ENCODE results near the gene TES. TPM values are rescaled to one million over a fixed set of nuclear protein-coding genes. Genes with fewer than 3 reads are reported as not detected.
A peak's percentile ranks its signal among the peaks of the same experiment; 100 is the strongest.

Gene TES
- total RNA-seq, 4 donors from 2014 or later: 245 to 501 (median 290) TPM

DNA sequence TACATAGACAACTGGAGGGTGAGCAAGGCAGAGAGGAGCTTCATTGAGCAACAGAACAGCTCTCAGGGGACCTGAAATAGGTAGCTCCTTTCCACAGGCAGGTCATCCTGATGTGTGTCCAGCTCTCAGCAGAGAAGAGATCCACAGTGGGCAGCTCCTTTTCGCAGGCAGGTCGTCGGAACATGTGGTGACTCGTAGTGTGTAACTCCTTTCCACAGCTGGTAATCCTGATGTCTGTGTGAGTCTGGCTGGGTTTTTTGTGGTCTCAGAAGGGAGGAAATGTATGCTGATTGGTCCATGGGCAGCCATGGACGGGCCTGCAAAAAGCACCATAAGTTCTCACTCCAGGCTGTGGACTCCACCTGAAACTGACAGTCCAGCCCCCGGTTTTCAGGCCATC is 24.4 kb upstream of the TES start:
- no peak for ATAC-seq
- no peak for TF ChIP-seq POLR2A (IDR thresholded peaks at IDR 0.05)
- no peak for TF ChIP-seq POLR2AphosphoS5 (IDR thresholded peaks at IDR 0.05)
- no peak for TF ChIP-seq EP300 (IDR thresholded peaks at IDR 0.05)
- TF ChIP-seq, protein P1, sequence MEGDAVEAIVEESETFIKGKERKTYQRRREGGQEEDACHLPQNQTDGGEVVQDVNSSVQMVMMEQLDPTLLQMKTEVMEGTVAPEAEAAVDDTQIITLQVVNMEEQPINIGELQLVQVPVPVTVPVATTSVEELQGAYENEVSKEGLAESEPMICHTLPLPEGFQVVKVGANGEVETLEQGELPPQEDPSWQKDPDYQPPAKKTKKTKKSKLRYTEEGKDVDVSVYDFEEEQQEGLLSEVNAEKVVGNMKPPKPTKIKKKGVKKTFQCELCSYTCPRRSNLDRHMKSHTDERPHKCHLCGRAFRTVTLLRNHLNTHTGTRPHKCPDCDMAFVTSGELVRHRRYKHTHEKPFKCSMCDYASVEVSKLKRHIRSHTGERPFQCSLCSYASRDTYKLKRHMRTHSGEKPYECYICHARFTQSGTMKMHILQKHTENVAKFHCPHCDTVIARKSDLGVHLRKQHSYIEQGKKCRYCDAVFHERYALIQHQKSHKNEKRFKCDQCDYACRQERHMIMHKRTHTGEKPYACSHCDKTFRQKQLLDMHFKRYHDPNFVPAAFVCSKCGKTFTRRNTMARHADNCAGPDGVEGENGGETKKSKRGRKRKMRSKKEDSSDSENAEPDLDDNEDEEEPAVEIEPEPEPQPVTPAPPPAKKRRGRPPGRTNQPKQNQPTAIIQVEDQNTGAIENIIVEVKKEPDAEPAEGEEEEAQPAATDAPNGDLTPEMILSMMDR (IDR thresholded peaks at IDR 0.05): no peak
- H3K36me3 ChIP-seq: no peaks in the 10 kb centered on the region
- peaks cover 0 to 12% (median 0%) of the 10 kb centered on the region in 3 donors for H3K9me3 ChIP-seq
- H3K27me3 ChIP-seq: no peaks in the 10 kb centered on the region
- no peak overlapping the region for H3K4me3 ChIP-seq
- no peaks in the 10 kb centered on the region for H3K4me1 ChIP-seq
- 95 to 100% methylated on average over 4 to 5 of the region's 6 CpGs for WGBS, 2 donors (ENCODE audit: low coverage in 1 of 2)
- H3K27ac ChIP-seq: no peak overlapping the region

DNA sequence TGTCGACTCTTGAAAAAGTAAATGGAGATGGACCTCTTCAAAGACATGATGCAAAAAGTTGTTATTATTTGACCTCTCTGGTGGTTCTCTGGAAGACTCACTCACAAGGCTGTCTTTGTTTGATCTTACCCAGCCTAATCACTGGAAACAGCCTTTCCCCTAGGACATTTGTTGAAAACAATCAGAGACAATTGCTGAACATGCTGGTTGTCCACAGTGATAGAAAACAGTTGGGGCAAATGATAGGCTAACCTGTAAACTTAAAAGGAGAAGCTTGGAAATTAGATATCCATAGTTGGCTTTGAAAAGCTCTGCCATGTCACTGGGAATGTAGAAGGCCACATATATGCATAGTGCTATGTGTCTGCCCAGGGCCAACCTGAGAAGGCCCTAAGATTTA is 22.9 kb upstream of the TES start:
- no peaks in the 10 kb centered on the region for H3K36me3 ChIP-seq
- H3K27ac ChIP-seq: no peak overlapping the region
- TF ChIP-seq POLR2AphosphoS5 (IDR thresholded peaks at IDR 0.05) (no peak), POLR2A (IDR thresholded peaks at IDR 0.05) (no peak), EP300 (IDR thresholded peaks at IDR 0.05) (no peak)
- TF ChIP-seq, protein P1 (IDR thresholded peaks at IDR 0.05): no peak
- peaks cover 0 to 12% (median 0%) of the 10 kb centered on the region in 3 donors for H3K9me3 ChIP-seq
- no peaks in the 10 kb centered on the region for H3K4me1 ChIP-seq
- no peaks in the 10 kb centered on the region for H3K27me3 ChIP-seq
- WGBS, 2 donors (ENCODE audit: low coverage in 1 of 2): 63 to 100% methylated on average over 1 of the region's 1 CpG
- H3K4me3 ChIP-seq: no peak overlapping the region
- no peak for ATAC-seq

DNA sequence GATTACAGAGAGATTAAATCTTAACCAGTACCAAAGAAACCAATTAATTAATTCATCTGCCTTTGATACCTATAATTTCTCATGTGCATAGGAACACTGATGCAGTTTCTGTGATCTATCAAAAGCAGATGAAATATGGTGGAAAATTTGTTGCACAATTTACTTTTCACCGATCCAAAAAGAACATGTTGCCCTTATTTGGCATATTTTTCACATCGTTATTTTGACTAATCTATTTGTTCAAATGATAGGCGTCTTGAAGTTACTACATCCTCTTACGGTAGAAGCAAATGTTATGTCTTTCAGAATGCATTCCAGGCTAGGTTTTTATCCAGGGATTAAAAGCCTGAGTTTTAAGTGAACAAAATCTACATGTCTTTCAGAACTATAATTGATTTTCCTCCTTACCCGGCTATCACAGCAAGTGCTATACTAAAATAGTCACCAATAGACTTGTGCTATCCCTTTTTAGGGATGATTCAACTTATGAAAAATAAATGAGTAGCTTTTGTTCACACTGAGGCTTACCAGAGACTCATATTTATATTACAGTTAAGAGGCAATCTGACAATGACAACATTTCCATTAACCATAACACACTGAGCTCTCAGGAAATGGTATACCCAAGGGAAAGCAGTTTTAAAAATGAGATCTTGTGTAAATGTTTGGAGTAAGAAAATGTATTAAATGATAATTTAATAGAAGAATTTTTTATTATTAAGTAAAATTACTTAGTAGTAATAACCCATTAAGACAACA is 16.8 kb upstream of the TES start:
- TF ChIP-seq EP300 (IDR thresholded peaks at IDR 0.05) (no peak), POLR2A (IDR thresholded peaks at IDR 0.05) (no peak), POLR2AphosphoS5 (IDR thresholded peaks at IDR 0.05) (peak; percentile 58)
- TF ChIP-seq, protein P1 (IDR thresholded peaks at IDR 0.05): no peak
- Histone ChIP-seq H3K36me3 (no peaks in the 10 kb centered on the region), H3K4me3 (no peak overlapping the region), H3K27me3 (no peaks in the 10 kb centered on the region), H3K9me3 (no peaks in the 10 kb centered on the region), H3K27ac (peak overlapping the region in 3 of 4 donors; percentile 35 to 61 (median 37)), H3K4me1 (peaks cover 0 to 16% (median 0%) of the 10 kb centered on the region in 3 donors)
- no peak for ATAC-seq
- whole genome bisulfite sequencing, 2 donors (ENCODE audit: low coverage in 1 of 2): 33 to 38% methylated on average over 5 of the region's 5 CpGs

DNA sequence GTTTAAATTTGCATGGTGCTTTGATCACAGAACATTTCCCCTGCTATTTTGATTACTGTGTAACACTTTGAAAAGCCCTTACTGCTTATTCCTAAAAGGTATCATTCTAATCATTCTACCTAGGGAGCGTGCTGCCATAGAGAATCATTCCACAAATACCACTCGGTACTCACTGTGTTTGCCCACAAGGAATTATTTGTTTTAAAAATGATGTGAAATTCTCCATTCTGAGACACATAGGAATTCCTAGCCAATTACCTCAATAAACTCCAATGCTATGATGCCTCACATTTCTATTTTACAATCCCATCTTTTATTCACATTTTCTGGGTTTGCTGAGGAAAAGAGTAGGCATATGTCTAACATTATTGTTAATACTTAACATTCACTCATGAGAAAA is 16.2 kb upstream of the TES start:
- no peak for ATAC-seq
- TF ChIP-seq, protein P1 (IDR thresholded peaks at IDR 0.05): no peak
- TF ChIP-seq POLR2A (IDR thresholded peaks at IDR 0.05): no peak
- no peak for TF ChIP-seq POLR2AphosphoS5 (IDR thresholded peaks at IDR 0.05)
- no peak for TF ChIP-seq EP300 (IDR thresholded peaks at IDR 0.05)
- peaks cover 0 to 16% (median 0%) of the 10 kb centered on the region in 3 donors for H3K4me1 ChIP-seq
- H3K36me3 ChIP-seq: no peaks in the 10 kb centered on the region
- 31 to 52% methylated on average over 2 of the region's 2 CpGs for WGBS, 2 donors (ENCODE audit: low coverage in 1 of 2)
- H3K4me3 ChIP-seq: no peak overlapping the region
- H3K27me3 ChIP-seq: no peaks in the 10 kb centered on the region
- H3K9me3 ChIP-seq: no peaks in the 10 kb centered on the region
- H3K27ac ChIP-seq: peak overlapping the region in 2 of 4 donors; percentile 35 to 37

DNA sequence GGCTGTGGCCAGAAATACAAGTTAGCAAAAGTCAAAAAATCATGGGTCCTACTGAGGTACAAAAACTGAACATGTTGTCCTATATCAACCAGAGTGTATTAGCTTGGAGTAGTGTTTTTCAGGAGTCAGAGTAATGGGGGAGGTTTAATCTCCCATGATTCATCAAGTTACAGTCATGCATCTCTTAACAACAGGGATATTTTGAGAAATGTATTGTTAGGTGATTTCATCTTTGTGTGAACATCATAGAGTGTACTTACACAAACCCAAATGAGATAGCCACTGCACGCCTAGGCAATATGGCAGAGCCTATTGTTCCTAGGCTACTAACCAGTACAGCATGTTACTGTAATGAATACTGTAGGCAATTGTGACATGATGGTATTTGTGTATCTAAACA is 14.9 kb upstream of the TES start:
- Histone ChIP-seq H3K36me3 (no peaks in the 10 kb centered on the region), H3K27ac (no peak overlapping the region), H3K27me3 (no peaks in the 10 kb centered on the region), H3K4me1 (peaks cover 0 to 16% (median 0%) of the 10 kb centered on the region in 3 donors), H3K4me3 (no peak overlapping the region), H3K9me3 (no peaks in the 10 kb centered on the region)
- ATAC-seq: no peak
- TF ChIP-seq POLR2A (IDR thresholded peaks at IDR 0.05) (no peak), EP300 (IDR thresholded peaks at IDR 0.05) (no peak), POLR2AphosphoS5 (IDR thresholded peaks at IDR 0.05) (no peak)
- TF ChIP-seq, protein P1 (IDR thresholded peaks at IDR 0.05): no peak
- WGBS, 2 donors (ENCODE audit: low coverage in 1 of 2): 92 to 100% methylated on average over 1 of the region's 1 CpG

Data from gastroesophageal sphincter (tissue), 4 donors.